GM20000 (cell line): ENCODE results near the gene RASAL2.
"Not testable (repeated sequence)": the region's sequence is repeated elsewhere in the genome, so short reads cannot be mapped to it uniquely, and the experiment has no call there.

Source experiments
- DNase-seq: peaks from one replicate; pipeline ENCODE4 v3.0.0; 2012; ENCODE audit warnings: low spot score
- CTCF ChIP-seq: IDR thresholded peaks from 2 replicates; pipeline ENCODE4 v1.5.1; 2012; ENCODE audit warnings: mild to moderate bottlenecking, control low read depth; ENCODE audit errors: extremely low read depth, missing control alignments

The RASAL2 gene

GRCh38 chr1:178300352-178300699 lies 206.4 kb downstream of the RASAL2 start:
- TF ChIP-seq CTCF, result no peak
- no peak for DNase-seq

- no peak for TF ChIP-seq CTCF
- no peak for DNase-seq
These were observed 207.2 kb downstream of the RASAL2 start for GRCh38 chr1:178301141-178301540.

DNA sequence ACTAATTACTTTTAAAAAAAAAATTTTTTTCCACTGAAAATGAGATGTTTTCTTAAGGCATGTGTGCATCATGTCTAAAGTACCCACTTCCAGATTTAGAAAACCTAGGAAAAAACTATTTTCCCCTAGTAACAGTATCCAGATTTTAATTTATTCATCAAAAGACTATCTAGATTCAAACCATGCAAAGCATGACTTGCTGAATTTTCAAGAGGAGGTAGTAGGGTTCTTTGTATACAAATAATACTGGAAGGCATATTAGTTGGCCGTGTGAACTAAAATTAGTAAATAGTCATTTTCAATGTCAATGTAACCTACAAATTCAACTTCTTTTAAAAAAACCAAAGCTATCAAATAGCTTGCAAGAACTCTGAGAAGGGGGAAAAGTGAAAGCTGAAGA lies 213.4 kb downstream of the RASAL2 start:
- no peak for TF ChIP-seq CTCF
- DNase-seq, result no peak

- TF ChIP-seq CTCF, result no peak
These were observed 214.5 kb downstream of the RASAL2 start for GRCh38 chr1:178308438-178308837.

DNA sequence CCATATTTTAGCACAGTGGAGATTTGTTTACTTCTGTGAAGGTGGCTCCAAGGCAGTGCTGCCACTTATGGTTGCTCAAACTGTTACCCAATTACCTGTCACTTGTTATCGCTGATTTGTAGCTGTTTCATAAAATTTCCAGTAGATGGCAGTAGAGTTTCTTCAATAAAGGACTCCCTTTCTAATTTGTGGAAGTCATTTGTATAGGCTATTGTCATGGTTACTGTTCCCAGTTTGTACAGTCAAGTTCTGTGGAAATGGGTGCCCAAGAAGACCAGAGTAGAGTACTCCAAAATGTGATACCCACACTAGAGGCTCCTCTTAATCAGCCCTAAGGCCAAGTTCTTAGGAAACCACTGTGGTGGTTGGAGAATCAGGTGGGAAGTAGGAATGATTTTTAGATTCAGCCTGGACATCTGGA lies 216.8 kb downstream of the RASAL2 start:
- TF ChIP-seq CTCF, result peak; percentile 17
- DNase-seq, result peak; percentile 52

More at GRCh38 chr1:178308438-178308837, 214.5 kb downstream of the RASAL2 start:
- no peak for DNase-seq

GRCh38 chr1:178311164-178311563 lies 217.3 kb downstream of the RASAL2 start:
- TF ChIP-seq CTCF, result no peak
- no peak for DNase-seq

DNA sequence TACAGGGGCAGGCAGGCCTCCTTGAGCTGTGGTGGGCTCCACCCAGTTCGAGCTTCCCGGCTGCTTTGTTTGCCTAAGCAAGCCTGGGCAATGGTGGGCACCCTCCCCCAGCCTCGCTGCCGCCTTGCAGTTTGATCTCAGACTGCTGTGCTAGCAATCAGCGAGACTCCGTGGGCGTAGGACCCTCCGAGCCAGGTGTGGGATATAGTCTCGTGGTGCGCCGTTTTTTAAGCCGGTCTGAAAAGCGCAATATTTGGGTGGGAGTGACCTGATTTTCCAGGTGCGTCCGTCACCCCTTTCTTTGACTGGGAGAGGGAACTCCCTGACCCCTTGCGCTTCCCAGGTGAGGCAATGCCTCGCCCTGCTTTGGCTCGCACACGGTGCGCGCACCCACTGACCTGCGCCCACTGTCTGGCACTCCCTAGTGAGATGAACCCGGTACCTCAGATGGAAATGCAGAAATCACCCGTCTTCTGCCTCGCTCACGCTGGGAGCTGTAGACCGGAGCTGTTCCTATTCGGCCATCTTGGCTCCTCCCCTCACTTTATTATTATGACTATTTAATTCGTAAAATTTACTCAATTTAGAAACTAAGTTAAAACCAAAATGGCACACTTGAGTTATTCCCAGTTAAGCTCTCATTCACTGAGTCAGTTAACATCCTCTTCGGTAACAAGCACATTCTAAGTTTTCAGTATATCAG lies 226.5 kb downstream of the RASAL2 start:
- DNase-seq, result not testable (repeated sequence)

DNA sequence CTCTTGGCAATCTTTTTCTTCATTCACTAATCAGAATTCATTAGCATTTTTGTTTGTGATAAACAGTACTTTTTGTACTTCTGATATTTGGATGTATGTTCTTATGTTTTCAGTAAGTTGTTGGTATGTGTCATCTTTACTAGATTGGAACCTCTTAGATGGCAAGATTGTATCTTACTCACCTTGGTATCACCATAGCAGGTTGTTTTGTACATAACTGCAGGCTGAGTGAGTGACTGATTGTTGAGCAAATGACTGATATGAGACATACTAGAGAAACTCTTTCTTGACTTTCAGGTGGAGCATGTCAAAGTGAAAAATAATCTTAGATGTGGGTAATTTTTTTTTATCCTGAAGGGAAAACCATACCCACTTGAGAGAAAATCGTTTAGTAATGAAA lies 229.2 kb downstream of the RASAL2 start:
- TF ChIP-seq CTCF, result no peak
- DNase-seq, result no peak
